ENCODE measurements around the gene ODC1. TPM values are rescaled to one million over a fixed set of nuclear protein-coding genes. Genes with fewer than 3 reads are reported as not detected.

The ODC1 gene
- total RNA-seq, 1 donor from 2014 or later: 58.0 TPM

DNA sequence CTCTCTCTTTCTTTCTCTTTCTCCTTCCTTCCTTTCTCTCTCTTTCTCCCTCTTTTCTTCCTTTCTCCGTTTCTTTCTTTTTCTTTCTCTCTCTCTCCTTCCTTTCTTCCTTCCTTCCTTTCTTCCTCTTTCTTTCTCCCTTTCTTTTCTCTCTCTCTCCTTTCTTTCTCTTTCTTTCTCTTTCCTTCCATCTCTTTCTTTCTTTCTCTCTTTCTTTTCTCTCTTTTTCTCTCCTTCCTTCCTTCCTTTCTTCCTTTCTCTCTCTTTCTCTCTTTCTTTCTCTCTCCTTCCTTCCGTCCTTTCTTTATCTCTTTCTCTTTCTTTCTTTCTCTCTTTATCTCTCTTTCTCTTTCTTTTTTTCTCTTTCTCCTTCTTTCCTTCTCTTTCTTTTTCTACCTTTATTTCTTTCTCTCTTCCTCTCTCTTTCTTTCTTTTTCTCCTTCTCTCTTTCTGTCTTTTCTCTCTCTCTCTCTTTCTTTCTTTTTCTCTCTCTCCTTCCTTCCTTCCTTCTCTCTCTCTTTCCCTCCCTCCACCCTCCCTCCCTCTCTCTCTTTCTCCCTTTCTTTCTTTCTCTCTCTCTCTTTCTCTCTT lies 32.3 kb upstream of the ODC1 start:
- no peak for DNase-seq (ENCODE audit: low spot score)
- intact Hi-C loops (cut with DNase I): no loop called here

- peak; percentile 53 for DNase-seq (ENCODE audit: low spot score)
- intact Hi-C loops (cut with DNase I): no loop called here
Observed at GRCh38 chr2:10478916-10479315, 30.8 kb upstream of the ODC1 start.

DNA sequence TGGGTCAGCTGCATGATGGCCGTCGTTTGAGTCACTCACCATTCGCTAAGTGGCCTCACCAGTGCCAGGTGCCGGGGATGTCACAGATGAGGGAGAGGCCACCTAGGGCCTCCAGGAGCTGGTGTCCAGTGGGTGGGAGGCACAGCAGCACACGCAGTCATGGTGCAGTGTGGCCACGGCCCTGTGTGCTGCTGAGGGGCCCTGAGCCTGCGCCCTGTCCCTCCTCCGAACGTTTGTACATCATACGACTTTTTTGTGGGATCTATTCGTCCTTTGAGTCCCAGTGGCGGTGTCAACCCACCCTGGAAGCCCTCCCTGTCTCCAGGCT lies 30.1 kb upstream of the ODC1 start:
- intact Hi-C loops (cut with DNase I): no loop called here
- DNase-seq (ENCODE audit: low spot score): peak; percentile 6

DNA sequence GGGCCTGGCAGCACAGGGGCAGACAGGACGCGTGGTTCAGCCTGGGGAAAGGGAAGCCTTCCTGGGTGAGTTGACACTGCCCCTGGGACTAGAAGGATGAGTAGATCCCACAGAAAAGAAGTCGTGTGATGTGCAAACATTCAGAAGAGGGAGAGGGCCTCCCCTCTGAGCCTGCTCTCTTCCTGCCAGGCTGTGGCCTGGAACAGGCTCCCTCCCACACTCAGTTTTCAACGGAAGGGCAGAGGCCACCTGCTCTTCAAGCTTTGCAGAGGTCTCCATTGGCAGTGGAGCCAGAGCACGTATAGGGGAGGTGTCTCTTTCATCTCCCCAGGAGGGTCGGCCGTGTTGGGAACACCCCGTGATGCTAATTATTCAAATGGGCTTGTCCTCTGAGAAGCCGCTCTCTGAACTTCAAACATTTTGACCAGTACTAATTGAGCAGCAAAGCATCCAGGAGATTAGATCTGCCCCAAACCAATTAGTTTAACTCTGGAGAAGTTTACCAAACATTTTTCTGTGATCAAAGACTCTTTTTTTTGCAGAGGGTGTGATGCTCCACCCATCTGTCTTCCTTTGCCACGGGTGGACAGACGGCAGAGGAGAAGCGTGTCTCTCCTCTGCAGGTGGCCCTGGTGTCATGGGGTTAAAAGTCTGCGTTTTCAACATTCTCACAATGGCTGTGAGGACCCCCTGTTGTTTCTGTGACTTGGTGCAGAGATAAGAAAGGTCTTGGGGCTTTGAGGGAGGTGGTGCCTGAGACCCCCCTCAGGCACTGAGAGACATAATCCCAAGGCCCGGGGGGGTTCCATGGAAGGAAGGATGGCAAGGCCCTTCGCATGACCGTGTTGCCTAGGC lies 29.5 kb upstream of the ODC1 start:
- intact Hi-C loops (cut with DNase I): no loop called here

DNA sequence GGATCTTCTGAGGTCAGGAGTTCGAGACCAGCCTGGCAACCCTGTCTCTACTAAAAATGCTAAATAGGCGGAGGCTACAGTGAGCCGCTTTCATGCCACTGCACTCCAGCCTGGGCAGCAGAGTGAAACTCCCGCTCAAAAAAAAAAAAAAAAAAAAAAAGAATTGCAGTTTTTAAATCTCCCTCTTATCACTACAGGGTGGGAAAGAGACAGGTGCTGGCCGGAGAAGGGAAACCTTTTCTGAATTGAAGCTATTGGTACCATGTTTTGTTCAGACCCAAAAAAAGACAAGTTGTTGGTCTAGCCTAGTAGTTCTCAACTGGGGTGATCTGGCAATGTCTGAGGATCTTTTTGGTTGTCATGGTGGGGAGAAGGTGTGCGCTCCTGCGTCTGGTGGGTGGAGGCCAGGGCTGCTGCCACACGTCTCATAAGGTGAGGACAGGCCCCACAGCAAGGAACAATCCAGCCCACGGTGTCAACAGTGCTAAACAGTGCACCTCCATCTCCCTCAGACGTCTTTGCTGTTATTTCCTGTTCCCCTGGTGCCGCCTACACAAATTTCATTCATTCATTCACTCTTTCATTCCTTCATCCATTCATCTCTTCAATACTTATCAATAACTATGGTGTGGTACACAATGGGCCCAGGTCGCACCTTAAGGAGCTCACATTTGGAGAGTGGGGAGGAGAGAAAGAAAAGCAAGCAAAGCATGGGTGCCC lies 28.8 kb upstream of the ODC1 start:
- no peak for DNase-seq (ENCODE audit: low spot score)
- intact Hi-C loops (cut with DNase I): no loop called here

More for the DNA sequence above, 29.5 kb upstream of the ODC1 start:
- DNase-seq (ENCODE audit: low spot score): peak; percentile 57

GRCh38 chr2:10475811-10476660 lies 27.9 kb upstream of the ODC1 start:
- peak; percentile 67 for DNase-seq (ENCODE audit: low spot score)
- intact Hi-C loops (cut with DNase I): no loop called here

DNA sequence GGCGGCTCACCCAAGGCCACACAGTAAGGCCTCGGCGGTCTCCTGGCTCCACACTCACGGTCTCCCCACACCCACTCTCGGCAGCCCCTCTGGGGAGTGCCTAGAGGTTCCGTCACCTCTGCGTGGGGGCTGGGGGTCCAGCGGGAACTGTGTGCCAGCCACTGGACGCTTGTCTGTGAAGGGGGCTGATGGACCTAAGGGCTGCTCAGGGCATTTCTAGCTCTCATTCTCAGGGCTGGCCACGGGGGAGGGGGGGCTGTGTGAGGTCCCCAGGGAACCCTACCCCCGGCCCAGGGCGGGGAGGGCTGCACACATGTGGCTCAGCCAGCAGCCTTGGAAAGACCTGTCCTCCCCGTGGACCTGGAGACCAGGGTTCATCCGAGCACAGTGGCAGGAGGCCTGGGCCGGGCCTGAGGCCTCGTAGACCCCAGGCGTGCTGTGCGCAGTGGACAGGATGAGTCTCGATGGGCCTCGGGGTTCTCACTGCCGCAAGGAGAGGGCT lies 27.1 kb upstream of the ODC1 start:
- intact Hi-C loops (cut with DNase I): no loop called here
- no peak for DNase-seq (ENCODE audit: low spot score)

DNA sequence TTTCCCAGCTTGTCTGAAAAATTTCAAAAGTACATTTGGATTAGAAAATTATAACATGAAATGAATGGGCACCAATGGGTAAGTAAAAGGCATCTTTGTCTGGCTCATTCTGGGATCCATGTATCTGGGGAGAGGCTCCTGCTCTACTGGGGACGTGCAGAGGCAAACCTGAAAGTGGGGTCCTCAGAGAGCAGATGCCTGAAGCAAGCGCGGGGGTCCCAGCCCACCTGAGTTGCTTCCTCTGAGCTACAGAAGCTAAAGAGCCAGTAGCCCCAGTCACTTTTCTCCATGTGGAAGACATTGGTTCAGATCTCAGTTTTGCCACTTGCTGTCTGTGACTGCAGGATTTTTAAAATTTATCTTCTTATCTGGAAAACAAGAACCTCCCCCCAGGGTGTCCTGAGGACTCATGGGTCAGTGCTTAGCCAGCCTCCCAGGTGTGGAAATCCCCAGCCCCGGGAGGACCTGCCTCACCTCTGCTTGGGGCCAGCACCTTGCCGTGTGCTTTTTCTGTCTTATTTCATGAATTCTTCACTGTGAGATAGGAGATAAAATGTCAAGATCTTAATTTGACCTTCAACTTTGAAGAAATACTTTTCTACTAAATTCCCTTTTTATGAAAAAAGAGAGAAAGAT lies 25.1 kb upstream of the ODC1 start:
- DNase-seq (ENCODE audit: low spot score): peak; percentile 33
- intact Hi-C loops (cut with DNase I): no loop called here

GRCh38 chr2:10471955-10472354 lies 23.8 kb upstream of the ODC1 start:
- DNase-seq (ENCODE audit: low spot score): no peak
- intact Hi-C loops (cut with DNase I): no loop called here

- intact Hi-C loops (cut with DNase I): no loop called here
- peak; percentile 63 for DNase-seq (ENCODE audit: low spot score)
Observed at GRCh38 chr2:10471046-10471571, 23.0 kb upstream of the ODC1 start.

DNA sequence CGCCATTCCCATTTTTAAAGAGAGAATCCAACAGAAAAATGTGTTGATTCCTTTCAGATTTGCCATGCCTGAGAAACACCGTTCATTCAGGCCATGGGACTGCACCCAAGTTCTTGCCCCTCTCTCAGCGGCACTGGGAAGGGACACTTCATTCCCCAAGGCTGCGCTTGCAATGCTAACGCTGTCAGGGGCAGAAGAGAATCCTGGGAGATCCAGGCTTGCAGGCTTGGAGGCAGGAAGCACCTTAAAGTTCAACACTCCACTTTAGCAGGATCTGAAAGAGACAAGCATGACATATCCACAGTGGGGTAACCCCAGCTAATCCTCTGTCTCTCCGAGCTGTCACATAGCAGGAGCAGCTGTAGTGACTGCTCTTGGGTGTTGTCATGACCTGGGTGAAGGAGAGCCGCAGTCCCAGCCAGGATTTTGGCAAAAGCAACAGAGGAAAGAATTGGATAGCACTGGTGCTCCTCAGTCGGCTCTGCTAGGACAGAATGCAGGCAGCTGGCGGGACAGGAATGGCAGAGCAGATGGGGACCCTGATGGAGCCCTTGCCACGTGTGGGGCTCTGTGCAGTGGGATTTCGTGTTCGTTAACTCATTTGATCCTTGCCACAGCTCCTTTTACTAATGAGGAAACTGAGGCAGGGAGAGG lies 22.0 kb upstream of the ODC1 start:
- intact Hi-C loops (cut with DNase I): no loop called here
- peak; percentile 69 for DNase-seq (ENCODE audit: low spot score)

DNA sequence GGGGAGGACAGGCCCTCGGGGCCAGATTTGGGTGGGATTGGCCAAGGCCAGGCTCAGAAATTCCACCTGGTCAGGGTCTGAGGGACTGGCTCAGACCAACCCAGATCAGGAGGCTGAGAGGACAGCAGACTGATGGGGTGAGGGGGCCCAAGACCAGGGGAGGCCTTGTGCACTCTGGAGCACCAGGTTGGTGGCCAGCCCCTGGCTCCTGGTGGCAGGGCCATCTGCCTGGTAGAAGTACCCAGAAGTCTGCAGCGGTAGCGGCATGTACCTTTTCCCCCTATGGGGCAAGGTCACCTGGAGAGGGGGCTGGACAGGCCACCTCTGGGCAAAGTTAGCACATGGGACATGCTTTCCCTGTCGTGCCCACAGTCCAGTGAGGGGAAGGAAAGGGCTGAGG lies 21.2 kb upstream of the ODC1 start:
- peak; percentile 71 for DNase-seq (ENCODE audit: low spot score)
- intact Hi-C loops (cut with DNase I): no loop called here

GRCh38 chr2:10467401-10467800 lies 19.3 kb upstream of the ODC1 start:
- DNase-seq (ENCODE audit: low spot score): peak; percentile 71
- intact Hi-C loops (cut with DNase I): no loop called here

- peak; percentile 63 for DNase-seq (ENCODE audit: low spot score)
- intact Hi-C loops (cut with DNase I): no loop called here
Observed at GRCh38 chr2:10466801-10467200, 18.7 kb upstream of the ODC1 start.

DNA sequence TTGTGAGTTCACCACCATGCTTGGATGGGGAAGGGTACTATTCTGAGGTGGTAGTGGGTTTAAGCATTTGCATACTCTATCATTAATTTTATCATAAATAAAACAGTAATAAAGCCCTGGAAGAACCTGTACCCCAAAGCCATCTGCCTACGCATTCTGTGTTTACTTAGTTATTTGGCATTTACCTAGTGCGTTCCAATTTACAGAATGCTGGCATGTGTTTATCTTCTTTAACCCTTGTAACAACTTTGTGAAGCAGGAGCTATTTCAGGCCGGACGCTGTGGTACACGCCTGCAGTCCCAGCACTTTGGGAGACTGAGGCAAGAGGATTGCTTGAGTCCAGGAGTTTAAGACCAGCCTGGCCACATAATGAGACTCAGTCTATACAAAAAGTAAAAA lies 17.8 kb upstream of the ODC1 start:
- no peak for DNase-seq (ENCODE audit: low spot score)
- intact Hi-C loops (cut with DNase I): no loop called here

DNA sequence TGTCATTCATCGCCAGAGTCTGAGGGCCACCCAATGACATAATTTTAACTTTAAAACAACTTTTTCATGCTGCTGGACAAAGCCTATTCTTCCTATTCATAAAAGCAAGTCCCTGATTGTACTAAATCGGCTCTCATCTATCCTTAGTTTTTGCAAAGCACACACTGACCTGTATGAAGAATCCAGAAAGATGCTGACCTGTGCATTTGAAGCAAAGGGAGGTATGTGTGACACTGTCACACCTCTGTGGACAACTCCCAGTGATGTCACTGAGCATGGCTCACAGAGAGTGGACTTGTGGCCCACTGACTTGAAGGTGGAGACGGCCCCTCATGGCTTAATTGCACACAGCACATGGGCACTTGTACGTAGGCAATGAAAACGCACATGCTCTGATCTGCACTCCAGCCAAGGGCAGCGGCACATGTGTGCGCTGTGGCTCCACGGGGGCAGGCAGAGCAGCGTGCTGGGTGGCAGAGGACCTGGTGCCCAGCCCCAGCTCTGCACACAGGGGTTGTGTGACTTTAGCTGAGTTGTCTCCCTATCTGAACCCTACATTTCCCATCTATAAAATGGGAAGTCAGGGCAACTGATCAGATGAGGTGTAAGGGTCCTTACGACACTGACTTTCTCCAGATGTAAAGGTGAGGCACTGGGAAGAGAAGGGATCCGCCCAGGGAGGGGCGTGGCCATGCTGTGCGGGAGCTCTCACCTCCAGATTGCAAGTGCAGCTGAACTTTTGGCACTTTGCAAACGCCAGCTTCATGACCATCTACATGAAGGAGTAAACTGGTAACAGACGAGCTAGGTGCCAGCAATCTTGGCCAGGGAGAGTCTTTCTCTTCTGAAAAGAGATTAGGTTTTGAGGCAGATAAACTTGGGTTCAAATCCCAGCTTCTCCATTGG lies 14.3 kb upstream of the ODC1 start:
- no peak for DNase-seq (ENCODE audit: low spot score)
- intact Hi-C loops (cut with DNase I): no loop called here

GRCh38 chr2:10460366-10460796 lies 12.3 kb upstream of the ODC1 start:
- intact Hi-C loops (cut with DNase I): no loop called here
- no peak for DNase-seq (ENCODE audit: low spot score)
